AG04450 (cell line): ENCODE data around the gene CHIC2. TPM values are rescaled to one million over a fixed set of nuclear protein-coding genes. Genes with fewer than 3 reads are reported as not detected.
"Not testable (repeated sequence)": the region's sequence is repeated elsewhere in the genome, so short reads cannot be mapped to it uniquely, and the experiment has no call there.

Source experiments
- CTCF ChIA-PET: fragments of 300-600, 350-600 bp; formaldehyde crosslinking; extraction: SDS; loops from one replicate; lab custom pipeline; 2022; ENCODE audit warnings: antibody characterized with exemption, inconsistent platforms; lab: Charles Lee
- POLR2A ChIA-PET: fragments of 350-600 bp; formaldehyde crosslinking; extraction: SDS; loops from one replicate; lab custom pipeline; 2021; ENCODE audit warnings: antibody characterized with exemption, inconsistent platforms; lab: Yijun Ruan, JAX
- DNase-seq: peaks from one replicate; pipeline ENCODE4 v3.0.0-alpha.2; 2011; ENCODE audit warnings: low read depth, low spot score
- H3K27ac ChIP-seq: one replicate; pipeline ENCODE4 v1.5.1; 2012; ENCODE audit warnings: low read depth, low read length, control low read depth
- H3K27me3 ChIP-seq: one replicate; pipeline ENCODE4 v1.6.0; 2012; ENCODE audit warnings: low read length; ENCODE audit not compliant: control insufficient read depth, insufficient read depth
- H3K4me3 ChIP-seq: 2 replicates; pipeline ENCODE4 v1.5.1; 2011; ENCODE audit warnings: mild to moderate bottlenecking, low read depth, low read length, control low read depth
- H3K9me3 ChIP-seq: 2 replicates; pipeline ENCODE4 v1.5.1; 2012; ENCODE audit warnings: low read length; ENCODE audit not compliant: control insufficient read depth, insufficient read depth
- polyA plus RNA-seq: library from polyadenylated mRNA; depleted of rRNA; stranded (reverse); fragments of >200 nt; gene quantifications from 2 replicates; pipeline ENCODE4 v1.2.3, GENCODE V29; 2011
- TF ChIP-seq, protein P1 (sequence below): IDR thresholded peaks from 2 replicates; pipeline ENCODE4 v1.5.1; 2011; ENCODE audit warnings: low read depth, low read length, control low read depth, inconsistent platforms

CHIC2 gene
- polyA plus RNA-seq, 1 experiment: 32.6 TPM

DNA sequence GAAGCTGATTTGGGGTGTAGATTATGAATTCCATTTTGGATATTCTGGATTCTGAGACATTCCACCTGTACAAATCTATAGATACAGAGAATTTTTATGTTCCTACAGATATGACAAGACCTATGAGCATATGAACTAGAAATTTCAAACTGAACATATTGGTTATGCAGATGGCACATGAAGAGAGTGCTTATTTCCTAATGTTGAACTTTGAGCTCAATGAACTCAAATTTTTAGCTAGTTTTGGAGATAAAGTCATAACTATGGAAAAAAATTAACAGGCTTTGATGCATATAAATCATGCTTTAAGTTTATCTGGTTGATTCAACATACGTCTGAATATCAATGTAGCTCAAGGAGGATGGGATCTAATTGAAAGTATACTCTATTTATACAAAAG is 8.9 kb downstream of the CHIC2 start:
- Histone ChIP-seq H3K27ac (no peak overlapping the region), H3K4me3 (no peak overlapping the region), H3K9me3 (no peaks in the 10 kb centered on the region), H3K27me3 (no peaks in the 10 kb centered on the region)
- ChIA-PET CTCF (interaction anchor here (1.0 to 2.8 kb wide), 3 partner anchors 41 to 173 kb away, joined by 3 to 12 read pairs (median 3); no protein-coding TSS in a partner anchor), POLR2A (no interaction called here)
- no peak for DNase-seq
- TF ChIP-seq, protein P1, sequence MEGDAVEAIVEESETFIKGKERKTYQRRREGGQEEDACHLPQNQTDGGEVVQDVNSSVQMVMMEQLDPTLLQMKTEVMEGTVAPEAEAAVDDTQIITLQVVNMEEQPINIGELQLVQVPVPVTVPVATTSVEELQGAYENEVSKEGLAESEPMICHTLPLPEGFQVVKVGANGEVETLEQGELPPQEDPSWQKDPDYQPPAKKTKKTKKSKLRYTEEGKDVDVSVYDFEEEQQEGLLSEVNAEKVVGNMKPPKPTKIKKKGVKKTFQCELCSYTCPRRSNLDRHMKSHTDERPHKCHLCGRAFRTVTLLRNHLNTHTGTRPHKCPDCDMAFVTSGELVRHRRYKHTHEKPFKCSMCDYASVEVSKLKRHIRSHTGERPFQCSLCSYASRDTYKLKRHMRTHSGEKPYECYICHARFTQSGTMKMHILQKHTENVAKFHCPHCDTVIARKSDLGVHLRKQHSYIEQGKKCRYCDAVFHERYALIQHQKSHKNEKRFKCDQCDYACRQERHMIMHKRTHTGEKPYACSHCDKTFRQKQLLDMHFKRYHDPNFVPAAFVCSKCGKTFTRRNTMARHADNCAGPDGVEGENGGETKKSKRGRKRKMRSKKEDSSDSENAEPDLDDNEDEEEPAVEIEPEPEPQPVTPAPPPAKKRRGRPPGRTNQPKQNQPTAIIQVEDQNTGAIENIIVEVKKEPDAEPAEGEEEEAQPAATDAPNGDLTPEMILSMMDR: no peak

DNA sequence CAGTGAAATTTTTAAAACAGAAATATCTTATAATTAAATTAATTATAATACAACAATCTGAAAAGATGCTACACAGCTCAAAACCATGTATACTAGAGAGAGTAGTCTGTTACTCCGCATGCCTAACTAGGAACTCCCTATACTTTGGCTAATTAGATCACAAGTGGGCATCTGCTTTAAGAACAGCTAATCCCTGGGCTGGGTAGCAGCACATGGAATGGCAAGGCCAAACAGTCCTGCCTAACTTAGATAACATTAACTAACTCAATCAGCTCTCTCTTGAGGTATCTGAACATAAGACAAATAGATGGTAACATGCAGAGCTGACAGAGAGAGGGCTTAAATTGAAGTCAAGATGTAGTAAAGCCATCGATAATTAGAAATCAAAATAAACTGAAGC is 9.9 kb downstream of the CHIC2 start:
- Histone ChIP-seq H3K27ac (no peak overlapping the region), H3K27me3 (no peaks in the 10 kb centered on the region), H3K4me3 (no peak overlapping the region), H3K9me3 (no peaks in the 10 kb centered on the region)
- ChIA-PET POLR2A (no interaction called here), CTCF (interaction anchor here (1.3 kb wide), 1 partner anchor 174 kb away, joined by 3 read pairs; no protein-coding TSS in a partner anchor)
- no peak for DNase-seq
- TF ChIP-seq, protein P1: no peak

DNA sequence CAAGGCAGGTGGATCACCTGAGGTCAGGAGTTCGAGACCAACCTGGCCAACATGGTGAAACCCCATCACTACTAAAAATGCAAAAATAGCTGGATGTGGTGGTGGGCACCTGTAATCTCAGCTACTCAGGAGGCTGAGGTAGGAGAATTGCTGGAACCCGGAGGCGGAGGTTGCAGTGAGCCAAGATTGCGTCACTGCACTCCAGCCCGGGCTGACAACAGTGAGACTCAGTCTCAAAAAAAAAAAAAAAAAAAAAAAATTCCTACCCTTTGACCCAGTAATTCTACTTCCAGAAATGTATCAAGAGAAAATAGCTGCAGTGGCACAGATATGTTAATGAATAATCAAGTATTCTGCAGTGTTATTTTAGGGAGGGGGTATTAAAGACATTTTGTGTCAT is 11.1 kb downstream of the CHIC2 start:
- H3K27ac ChIP-seq, DNase-seq, H3K27me3 ChIP-seq, H3K9me3 ChIP-seq, H3K4me3 ChIP-seq: not testable (repeated sequence)
- CTCF ChIA-PET: interaction anchor here (0.6 kb wide), 1 partner anchor 164 kb away, joined by 3 read pairs; no protein-coding TSS in a partner anchor
- POLR2A ChIA-PET: interaction anchor here (0.6 kb wide), 2 partner anchors 113 to 124 kb away, joined by 3 to 8 read pairs; no protein-coding TSS in a partner anchor

DNA sequence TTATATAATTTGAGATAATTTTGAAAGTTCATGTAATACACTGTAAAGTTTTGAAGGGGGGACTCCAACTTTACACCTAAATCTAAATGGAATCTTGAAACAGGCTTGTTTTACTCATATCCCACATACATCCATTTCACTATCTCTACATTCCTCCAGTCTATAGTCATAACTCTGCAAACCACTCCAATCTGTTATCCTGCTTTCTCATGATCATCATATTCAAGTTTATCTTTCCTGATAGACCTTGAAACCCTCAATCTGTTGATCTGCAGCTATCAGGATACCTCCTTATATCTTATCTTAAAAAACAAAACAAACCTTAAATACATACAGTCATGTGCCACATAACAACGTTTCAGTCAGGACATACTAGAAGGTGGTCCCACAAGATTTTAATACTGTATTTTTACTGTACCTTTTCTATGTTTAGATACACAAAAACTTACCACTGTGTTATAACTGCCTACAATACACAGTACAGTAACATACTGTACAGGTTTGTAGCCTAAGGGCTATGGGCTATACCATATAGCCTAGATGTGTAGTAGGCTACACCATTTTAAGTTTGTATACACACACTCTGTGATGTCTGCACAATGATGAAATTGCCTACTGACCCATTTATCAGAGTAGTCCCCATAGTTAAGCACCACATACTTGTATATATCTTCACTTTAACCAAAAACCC is 14.0 kb downstream of the CHIC2 start:
- DNase-seq: peak; percentile 32
- CTCF ChIA-PET: no interaction called here
- H3K4me3 ChIP-seq: no peak overlapping the region
- H3K27ac ChIP-seq: no peak overlapping the region
- H3K27me3 ChIP-seq: no peaks in the 10 kb centered on the region
- TF ChIP-seq, protein P1: no peak
- no peaks in the 10 kb centered on the region for H3K9me3 ChIP-seq
- POLR2A ChIA-PET: no interaction called here

DNA sequence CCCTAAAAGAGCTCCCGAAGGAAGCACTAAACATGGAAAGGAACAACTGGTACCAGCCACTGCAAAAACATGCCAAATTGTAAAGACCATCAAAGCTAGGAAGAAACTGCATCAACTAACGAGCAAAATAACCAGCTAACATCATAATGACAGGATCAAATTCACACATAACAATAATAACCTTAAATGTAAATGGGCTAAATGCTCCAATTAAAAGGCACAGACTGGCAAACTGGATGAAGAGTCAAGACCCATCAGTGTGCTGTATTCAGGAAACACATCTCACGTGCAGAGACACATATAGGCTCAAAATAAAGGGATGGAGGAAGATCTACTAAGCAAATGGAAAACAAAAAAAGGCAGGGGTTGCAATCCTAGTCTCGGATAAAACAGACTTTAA is 20.8 kb downstream of the CHIC2 start:
- DNase-seq, H3K27me3 ChIP-seq, H3K27ac ChIP-seq, H3K9me3 ChIP-seq, POLR2A ChIA-PET, H3K4me3 ChIP-seq, CTCF ChIA-PET: not testable (repeated sequence)

DNA sequence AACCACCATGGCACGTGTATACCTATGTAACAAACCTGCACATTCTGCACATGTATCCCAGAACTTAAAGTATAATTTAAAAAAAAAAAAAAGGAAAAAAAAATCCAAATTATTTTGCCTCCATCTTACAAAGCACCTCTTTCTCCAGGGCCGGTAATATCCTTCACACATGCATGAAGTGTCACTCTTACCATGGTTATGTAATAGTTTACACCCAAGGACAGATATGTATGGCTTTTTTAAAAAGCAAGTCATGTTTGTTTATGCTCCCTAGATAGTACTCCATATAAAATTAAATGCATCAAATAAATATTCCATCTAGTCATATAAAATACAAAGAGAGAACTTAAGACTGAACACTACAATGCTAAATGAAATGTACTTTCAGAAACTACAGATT is 22.5 kb downstream of the CHIC2 start:
- no peak for DNase-seq
- ChIA-PET CTCF (no interaction called here), POLR2A (no interaction called here)
- Histone ChIP-seq H3K4me3 (no peak overlapping the region), H3K9me3 (no peaks in the 10 kb centered on the region; the same call in 1 of the 2 replicates), H3K27ac (no peak overlapping the region), H3K27me3 (no peaks in the 10 kb centered on the region)
- TF ChIP-seq, protein P1: no peak
